ENCODE results near the gene ASIP.

ASIP gene

GRCh38 chr20:34210271-34210670 lies 31.0 kb upstream of the ASIP start:
- no peak for DNase-seq (ENCODE audit: low read depth)
- H3K4me3 ChIP-seq (replicated peaks; ENCODE audit: low read depth, low read length): no peak overlapping the region
- TF ChIP-seq CTCF (IDR thresholded peaks at IDR 0.05; ENCODE audit: low read length, missing control alignments): no peak

GRCh38 chr20:34211591-34211990 lies 29.6 kb upstream of the ASIP start:
- no peak for DNase-seq (ENCODE audit: low read depth)
- H3K4me3 ChIP-seq (replicated peaks; ENCODE audit: low read depth, low read length): no peak overlapping the region
- TF ChIP-seq CTCF (IDR thresholded peaks at IDR 0.05; ENCODE audit: low read length, missing control alignments): no peak

- TF ChIP-seq CTCF (IDR thresholded peaks at IDR 0.05; ENCODE audit: low read length, missing control alignments): no peak
- no peak overlapping the region for H3K4me3 ChIP-seq (replicated peaks; ENCODE audit: low read depth, low read length)
- DNase-seq (ENCODE audit: low read depth): no peak
Observed at GRCh38 chr20:34213213-34213612, 28.0 kb upstream of the ASIP start.

GRCh38 chr20:34215711-34216381 lies 25.4 kb upstream of the ASIP start:
- peak; percentile 57 for DNase-seq (ENCODE audit: low read depth)
- TF ChIP-seq CTCF (IDR thresholded peaks at IDR 0.05; ENCODE audit: low read length, missing control alignments): no peak
- H3K4me3 ChIP-seq (replicated peaks; ENCODE audit: low read depth, low read length): peak overlapping the region; percentile 53

GRCh38 chr20:34216382-34216742 lies 24.9 kb upstream of the ASIP start:
- H3K4me3 ChIP-seq (replicated peaks; ENCODE audit: low read depth, low read length): peak overlapping the region; percentile 53
- no peak for DNase-seq (ENCODE audit: low read depth)
- TF ChIP-seq CTCF (IDR thresholded peaks at IDR 0.05; ENCODE audit: low read length, missing control alignments): no peak

- DNase-seq (ENCODE audit: low read depth): peak; percentile 80
Observed at GRCh38 chr20:34220561-34220960, 20.7 kb upstream of the ASIP start.

More at GRCh38 chr20:34220561-34220960, 20.7 kb upstream of the ASIP start:
- H3K4me3 ChIP-seq (replicated peaks; ENCODE audit: low read depth, low read length): no peak overlapping the region
- no peak for TF ChIP-seq CTCF (IDR thresholded peaks at IDR 0.05; ENCODE audit: low read length, missing control alignments)

All from fibroblast of pulmonary artery (primary cell).